NCI-H2107 treated with DMSO at 0.1 percent for 48 hours (cell line): ENCODE results near the gene HOXC11.
A peak's percentile ranks its signal among the peaks of the same experiment; 100 is the strongest.

Source experiments
- DNase-seq: peaks from one replicate; lab custom pipeline; 2025; ENCODE audit not compliant: unreplicated experiment; lab: John Stamatoyannopoulos, UW

Gene HOXC11

DNA sequence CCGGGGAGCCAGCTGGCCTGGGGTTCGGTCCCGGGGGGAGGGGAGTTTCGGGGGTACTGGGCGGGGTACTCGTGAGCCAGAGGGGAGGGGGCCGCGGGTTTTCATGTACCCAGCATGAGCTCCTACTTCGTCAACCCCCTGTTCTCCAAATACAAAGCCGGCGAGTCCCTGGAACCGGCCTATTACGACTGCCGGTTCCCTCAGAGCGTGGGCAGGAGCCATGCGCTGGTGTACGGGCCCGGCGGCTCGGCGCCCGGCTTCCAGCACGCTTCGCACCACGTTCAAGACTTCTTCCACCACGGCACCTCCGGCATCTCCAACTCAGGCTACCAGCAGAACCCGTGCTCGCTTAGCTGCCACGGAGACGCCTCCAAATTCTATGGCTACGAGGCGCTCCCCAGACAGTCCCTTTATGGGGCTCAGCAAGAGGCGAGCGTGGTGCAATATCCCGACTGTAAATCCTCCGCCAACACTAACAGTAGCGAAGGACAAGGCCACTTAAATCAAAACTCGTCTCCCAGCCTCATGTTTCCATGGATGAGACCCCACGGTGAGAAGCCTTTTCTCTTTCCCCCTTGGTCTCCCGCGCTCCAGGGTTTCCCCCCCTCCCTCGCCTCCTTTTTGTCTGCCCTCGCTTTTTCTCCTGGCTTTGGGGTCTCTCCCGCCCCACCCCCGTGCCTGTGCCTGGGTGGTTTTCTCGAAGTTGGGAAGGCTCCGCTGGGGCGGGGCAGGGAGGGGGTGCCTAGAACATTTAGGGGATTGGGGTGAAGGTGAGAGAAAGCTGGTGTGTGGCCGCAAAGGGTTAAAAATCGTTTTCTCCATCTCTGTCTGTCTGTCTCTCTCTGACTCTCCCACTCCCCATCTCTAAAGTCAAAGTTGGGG, 36.5 kb downstream of the HOXC11 start:
- no peak for DNase-seq

DNA sequence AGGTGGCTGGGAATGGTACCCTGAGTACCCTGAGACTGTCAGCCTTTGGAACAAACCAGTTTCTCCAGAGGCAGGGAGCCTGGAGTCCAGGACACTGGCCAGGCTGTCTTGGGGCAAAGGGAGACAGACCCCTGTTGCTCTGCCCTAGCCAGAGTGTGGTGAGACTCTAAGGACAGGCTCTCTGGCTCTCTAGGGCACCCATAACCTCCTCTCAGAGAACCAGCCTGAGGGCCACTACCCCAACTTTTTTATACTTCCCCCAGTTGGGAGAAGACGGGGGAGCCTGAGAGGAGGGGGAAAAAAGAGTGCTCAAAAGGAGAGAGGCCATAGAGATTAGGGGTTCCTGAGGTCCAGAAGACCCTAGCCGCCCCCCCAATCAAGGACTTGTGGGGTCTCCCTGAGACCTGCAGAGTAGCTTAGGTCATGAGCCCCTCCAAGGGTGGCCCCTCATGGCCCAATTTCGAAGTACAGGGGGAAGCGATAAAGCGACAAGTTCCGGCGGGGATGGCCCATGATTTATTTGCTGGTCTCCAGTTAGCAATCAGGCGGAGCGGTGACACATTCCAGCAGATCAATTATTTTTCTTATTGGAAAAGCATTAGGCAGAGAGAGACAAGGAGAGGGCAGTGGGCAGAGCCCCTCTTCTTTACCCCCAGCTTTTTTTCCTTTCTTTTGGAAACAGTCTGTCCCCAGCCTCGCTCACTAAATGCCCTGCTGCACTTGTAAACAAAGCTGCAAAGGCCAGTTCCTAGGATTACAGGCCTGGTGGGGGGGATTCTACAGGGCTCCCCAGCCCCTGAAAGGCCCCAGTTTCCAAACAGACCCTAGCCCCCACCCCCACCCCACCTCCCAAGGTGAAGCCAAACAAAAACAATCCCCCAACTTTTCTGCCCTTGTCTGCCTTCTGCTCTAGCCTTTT, 37.4 kb downstream of the HOXC11 start:
- DNase-seq = no peak

DNA sequence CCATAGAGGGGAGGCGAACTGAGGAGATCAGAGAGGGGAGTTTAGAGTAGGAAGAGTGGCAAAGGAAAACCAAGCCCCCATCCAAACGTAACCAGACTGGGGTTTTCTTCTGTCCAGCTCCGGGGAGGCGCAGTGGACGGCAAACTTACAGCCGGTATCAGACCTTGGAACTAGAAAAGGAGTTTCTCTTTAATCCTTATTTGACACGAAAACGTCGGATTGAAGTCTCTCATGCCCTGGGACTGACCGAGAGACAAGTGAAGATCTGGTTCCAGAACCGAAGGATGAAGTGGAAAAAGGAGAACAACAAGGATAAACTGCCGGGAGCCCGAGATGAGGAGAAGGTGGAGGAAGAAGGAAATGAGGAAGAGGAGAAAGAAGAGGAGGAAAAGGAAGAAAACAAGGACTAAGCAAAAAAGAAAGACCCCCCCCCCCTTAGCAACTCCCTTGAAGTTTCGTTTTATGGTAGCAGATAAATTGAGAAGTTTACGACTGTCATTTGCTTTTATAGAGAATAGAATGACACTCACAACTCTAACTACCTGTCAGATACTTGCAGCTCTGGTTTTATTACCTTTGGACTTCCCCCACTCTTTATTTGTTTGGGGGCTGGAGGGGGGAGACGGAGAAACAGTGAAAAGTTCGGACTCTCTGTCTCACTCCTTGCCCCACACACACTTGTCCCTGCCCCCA, 38.2 kb downstream of the HOXC11 start:
- no peak for DNase-seq

DNA sequence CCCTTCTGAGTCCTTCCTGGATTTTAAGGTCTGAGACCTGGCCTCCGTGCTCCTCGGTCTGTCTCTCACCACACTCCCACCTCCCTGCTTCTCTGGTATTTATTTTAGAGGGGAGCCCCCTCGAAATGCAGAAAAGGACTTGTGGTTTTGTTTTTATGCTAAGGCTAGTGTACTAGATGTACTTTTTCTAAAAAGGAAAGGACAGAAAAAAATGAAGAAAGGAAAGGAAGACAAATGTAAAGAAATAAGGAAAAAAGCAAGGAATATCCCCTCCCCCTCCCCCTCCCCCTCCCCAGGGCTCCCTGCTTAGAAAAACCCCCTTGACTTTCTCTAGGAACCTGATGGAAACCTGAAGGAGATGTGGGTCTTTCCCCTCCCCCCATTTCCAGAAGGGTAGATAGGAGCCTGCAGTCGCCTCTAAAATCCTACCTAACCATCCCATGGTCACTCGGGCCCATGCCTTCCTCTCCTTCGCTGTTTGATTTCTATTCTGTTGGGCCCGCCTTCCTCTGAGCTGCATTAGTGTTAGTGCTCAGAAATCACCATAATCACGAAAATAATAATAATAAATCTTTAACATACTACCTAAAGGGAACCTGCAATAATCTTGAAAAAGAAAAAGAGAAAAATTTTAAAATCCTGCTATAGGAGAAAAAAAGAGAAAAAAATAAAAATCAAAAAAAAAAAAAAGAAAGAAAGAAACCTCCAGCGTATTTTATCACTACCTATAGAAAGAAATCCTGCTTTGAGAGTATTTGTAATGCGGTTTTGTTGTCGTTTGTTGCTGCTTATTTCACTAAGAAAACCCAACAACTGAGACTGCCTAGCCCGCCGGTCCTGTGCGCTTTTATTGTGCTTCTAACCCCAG, 39.0 kb downstream of the HOXC11 start:
- DNase-seq = no peak

DNA sequence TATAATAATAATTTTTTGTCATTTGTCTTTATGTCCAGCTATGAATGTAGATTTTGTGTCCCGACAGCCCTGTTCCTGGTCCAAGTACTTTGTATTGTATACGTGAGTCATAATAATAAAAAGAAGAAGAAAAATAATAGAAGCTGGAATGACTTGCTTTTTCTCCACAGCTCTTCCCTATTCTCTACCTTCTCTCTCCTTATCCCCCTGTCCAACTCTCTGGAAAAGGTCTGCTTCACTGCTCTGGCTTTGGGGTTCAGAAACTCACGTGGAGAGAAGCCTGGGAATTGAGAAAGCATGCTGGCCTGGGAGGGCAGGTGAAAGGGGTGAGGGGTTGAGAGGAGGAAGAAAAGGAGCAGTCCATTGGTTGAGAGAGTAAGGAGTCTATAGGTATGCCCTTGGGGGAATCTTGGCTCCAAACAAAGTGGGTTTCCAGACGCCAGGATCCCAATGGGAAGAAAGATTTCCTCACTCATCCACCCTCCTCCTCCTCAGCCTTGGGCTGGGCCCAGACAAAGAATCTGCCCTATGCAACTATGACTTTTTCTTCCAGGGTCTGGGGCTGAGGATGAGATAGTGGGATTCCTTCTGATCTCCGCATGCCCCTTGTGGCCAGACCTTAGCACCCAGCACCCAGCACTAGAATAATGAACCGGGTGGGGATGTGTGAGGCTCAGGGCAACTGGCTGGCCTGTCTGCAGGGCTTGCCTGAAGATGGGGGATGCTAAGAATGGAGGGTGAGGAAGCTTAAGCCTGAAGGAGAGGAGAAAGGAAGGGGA, 39.9 kb downstream of the HOXC11 start:
- no peak for DNase-seq

DNA sequence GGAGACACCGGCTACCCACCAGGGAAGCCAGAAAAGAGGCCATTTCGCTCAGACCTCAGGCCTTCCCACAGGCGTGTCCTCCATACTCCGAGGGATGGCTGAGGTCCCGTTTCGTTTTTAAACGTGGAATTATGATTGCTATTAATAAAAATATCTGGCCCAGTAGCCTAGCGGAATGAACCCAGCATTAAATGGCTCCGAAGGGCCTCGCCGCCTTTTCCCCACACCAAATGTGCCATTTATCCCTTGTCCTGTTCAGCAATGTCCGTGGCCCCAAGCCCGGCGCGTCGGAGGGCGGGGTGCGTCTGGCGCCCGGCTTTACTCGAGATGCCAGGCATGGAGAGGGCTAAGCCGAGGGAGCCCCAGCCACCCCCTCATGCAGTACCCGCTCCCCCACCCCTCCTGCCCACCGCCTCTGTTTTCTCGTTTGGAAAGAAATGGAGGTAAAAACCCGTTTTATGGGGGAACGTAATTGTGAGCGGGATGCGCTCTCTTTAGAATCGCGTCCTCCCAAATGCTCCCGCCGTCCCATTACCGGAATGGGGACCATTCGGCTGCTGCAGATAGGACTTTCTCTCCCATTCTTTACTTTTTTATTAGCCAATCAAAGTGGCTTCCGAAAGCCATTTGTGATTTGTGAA, 41.6 kb downstream of the HOXC11 start:
- DNase-seq = no peak

DNA sequence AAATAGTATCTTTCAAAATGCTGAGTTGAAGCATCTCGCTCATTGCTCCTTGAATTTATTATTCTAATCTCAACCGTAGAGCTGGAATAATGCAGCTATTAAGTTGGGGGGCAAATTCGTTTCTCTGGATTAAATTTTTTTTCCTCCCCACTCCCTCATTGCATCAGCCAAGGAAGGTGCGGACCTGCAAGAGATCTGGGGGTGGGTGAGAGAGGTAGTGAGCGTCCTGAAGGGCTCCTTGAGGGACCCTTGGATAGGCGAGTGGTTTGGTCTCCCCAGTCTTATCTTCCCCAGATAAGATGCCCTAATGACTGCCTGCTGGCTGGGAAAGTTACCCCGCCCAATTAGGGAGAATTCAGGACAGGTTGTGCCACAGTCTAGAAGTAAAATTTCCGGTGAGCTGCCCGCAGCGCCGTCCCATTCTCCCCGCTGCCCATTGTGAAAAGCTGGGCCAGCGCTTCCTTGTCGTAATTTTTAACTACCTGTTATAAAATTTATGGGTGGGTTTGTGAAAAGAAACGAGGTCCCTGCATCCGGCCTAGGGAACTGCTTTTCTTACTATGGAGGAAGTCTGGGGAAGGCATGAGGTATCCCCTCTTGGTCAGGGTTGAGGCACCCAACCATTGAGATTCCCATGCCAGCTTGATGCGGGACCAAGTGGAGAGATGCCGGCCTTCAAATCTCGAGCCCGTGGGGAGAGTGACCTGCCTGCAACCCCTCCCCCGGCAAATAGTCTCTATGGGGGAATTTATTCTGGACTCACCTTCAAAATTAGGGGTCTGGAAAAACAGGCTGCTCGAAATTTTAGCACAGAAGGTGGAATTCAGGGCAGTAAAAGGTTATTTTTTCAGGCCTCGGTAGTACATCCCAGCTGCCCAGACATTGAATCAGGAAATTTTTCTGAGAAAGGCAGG, 42.3 kb downstream of the HOXC11 start:
- DNase-seq = no peak

DNA sequence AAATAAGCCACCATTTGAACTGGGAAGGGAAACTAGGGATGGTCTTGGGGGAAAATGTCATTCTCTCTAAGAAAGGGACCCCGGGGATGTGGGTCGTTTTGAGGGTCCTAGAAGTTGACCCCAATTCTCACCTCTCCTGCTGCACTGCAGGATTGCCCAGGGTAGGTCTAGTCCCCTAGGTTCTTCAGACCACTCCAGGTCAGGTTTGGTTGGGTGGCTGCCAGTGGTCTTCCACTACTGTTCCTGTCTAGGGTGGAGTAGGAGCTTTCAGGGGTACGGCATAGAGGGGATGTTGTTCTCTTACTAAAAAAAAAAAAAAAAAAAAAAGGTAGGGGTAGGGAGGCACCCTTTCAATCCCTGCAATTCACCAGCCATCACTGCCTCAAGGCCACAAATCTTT, 43.1 kb downstream of the HOXC11 start:
- DNase-seq = no peak

DNA sequence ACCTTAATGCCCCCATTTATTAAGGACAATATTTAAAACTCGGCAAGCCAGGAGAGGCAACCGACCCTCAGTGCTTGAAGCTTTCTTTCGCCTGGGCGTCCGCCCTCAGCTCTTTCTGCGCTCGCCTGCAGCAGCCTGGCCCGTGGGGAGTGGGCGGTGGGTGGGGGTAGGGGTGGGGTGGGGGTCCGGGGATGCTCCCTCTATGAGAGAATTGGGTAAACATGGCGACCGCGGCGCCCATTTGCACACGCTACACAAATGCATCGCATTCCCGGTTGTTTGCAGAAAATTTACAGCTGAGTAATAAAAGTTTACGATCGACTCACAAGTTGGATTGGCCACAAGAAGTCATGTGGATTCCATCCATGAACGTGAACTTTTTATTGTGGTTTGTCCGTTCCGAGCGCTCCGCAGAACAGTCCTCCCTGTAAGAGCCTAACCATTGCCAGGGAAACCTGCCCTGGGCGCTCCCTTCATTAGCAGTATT, 43.6 kb downstream of the HOXC11 start:
- DNase-seq = no peak

DNA sequence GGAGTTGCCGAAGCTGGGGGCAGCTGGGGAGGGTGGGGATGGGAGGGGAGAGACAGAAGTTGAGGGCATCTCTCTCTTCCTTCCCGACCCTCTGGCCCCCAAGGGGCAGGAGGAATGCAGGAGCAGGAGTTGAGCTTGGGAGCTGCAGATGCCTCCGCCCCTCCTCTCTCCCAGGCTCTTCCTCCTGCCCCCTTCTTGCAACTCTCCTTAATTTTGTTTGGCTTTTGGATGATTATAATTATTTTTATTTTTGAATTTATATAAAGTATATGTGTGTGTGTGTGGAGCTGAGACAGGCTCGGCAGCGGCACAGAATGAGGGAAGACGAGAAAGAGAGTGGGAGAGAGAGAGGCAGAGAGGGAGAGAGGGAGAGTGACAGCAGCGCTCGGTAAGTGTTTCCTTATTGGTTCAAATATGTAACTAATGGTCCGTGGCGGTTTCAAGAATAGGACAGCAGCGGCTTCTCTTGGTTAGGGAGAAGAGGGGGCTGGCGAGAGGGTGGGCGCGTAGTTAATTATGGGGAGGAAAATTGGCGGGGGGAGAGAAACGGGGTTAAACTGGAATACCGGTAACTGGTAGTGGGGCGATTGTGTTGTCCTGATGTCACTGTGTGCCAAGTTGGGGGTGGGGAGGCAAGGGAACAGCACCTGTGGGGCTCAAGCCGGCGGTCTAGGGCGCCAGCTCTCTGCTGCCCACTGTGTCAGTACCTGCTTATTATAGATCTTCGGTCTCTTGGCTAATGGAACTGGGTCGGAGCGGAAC, 44.3 kb downstream of the HOXC11 start:
- peak; percentile 34 for DNase-seq

DNA sequence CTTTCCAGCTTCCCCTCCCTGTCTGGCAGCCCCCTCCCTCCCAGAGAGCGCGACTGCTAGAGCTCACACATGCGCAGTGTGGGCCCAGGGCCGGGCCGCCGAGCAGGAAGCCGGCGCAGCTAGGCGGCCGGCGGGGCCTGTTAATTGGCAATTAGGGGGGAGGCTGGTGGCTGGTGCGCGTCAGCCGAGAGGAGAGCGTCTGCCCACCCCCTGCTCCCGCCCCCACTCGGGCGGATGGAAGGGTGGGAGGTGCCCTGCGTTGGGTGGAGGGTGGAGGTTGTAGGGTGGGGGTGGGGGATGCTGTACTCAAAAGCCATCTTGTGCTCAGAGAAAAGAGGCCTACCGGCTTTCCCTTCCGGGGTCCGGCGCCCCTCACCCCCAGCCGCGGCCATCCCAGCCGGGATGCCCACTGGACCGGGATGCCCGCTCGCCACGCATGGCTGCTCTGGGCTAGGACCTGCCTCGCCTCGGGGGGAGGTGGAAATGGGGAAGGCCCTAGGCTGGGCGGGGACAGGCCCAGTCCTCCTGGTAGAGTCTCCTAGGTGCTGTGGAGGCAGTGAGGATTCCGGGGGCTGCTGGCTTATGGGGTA, 45.0 kb downstream of the HOXC11 start:
- DNase-seq = peak; percentile 65

DNA sequence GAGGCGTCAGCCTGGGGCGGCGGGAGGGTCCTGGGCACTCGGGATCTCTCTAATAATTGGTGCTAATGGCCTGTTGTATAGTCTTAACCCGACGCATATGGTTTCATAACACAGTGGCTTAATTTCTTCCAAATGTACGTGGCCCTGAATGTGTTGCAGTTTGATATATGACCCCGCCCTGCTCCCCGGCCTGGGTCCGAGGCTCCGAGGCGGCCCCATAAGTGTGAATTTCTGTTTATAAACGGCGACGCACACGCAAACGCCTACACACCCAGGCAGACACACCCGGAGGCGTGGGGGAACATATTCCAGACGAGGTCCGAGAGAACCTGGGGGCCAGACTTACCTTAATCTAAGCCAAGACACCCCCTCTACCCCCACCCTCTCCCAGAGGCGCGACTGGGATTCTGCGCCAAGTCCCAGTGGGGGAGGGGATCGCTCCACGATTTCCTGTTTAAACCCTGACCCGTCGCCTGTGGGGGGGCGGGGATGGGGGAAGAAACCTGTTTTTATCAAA, 45.6 kb downstream of the HOXC11 start:
- DNase-seq = no peak

DNA sequence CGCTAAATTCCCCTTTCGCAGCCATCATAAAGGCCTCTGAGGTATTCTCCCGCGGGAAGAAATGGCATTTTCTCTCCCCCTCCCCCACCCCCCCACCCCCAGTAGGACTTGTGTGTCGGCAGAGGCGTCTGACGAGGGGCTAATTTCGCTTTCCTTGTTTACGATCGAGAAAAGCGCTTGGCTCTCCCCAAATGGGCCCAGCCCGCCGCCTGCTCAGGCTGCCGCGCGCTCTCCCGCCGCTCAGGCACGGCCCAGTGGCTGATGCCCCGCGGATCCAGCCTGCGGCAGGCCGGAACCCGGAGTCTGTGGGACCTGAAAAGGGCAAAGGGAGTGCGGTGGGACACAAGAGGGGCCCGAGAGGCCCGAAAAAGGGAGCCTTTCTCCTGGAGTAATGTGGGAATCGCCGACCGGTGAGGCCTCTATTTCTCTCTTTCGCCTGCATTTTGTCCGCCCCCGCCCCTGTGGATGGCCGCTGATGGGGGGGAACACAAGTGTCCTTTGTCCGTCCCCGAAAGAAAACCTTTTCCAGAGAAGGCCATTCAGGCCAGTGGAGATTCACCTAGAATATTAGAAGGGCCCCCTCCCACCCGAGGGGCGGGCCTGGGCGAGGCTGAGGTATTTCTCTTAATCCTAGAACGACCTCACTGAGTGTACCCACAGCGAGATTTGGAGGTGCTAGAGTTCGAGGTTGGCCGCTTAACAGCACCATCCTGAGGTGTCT, 46.3 kb downstream of the HOXC11 start:
- no peak for DNase-seq

DNA sequence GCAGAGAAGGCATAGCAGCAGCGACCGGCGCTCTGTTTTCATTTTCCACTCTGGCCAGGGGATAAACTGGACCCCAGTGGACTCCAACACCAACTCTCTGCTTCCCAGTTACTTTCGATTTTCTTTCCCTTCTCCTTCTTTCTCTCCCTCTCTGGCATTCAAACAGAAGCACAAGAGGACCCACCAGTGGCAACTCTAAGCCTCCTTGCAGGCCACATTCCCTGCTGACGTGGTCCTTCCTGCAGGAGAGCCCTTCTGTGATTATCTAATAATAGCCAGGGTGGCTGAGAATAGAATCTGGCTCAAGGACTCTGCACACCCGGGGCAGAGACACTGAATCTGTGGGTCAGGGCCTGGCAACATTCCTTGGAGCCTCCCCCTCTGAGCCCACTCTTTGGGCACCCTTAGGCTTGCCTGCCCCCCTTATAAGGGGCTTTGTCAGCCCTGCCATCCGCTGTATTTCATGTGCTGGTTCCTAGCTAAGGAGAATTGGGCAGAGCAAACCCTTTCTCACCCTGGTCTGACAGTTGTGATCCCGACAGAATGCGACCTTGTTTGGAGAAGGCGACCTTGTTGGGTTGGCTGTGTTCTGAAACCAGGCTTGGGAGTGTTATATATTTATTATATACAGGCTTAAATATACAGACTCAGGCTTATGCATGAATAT, 47.1 kb downstream of the HOXC11 start:
- DNase-seq = no peak

DNA sequence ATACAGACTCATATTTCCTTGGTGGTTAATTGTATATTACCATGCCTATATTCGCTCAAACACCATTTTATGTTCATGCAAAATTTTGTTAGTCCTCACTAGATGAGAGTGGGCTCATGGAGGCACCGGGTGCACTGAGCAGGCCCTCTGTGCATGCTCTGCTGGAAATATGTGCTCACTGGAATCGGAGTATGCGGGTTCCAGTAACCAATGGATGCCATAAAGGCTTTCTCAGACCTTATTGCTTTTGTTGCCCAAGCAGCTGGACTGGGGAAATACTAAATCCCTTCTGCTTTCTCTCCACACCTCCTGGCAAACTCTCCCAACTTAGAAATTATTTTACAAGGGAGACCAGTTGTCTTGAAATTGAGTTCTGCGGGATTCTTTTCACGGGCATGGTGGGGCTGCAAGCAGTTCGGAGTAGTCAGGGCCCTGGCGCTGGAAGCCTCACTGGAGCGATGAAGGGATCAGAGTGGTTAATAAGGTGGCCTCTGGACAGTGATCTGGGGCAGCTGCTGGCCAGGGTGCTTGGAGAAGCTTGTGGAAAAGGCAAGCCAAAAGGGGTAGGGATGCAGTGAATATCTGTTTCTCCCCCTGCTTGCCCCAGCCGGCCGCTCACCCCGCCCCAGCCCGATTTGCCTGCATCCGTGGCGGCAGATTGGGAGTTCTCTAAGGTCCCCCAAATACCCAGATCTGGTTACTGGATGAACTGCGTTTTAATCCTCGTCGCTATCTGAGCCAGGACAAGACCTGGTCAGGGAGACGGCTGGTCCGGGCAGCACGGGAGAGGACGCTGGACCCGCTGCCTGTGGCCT, 47.9 kb downstream of the HOXC11 start:
- DNase-seq = no peak
